A549 (cell line): Measurements from ENCODE around the gene AFF1.

Source experiments
- EP300 ChIP-seq, 2 experiments: fragments of >200 bp; sonication (Bioruptor Twin); formaldehyde crosslinking; IDR thresholded peaks; 2 replicates in 1 of 2; 3 replicates in 1 of 2; pipeline ENCODE4 v1.6.1; 2016 to 2017
- HDAC2 ChIP-seq: fragments of 200-600 bp; sonication (generic); IDR thresholded peaks from 2 replicates; pipeline ENCODE4 v1.6.1; 2016
- JUN ChIP-seq, 2 experiments: fragments of >200 bp; sonication (Bioruptor Twin); formaldehyde crosslinking; IDR thresholded peaks; 2 replicates in 1 of 2; 3 replicates in 1 of 2; pipeline ENCODE4 v1.6.1; 2016 to 2017
- MAZ ChIP-seq: fragments of 150-350 bp; IDR thresholded peaks from 2 replicates; pipeline ENCODE4 v1.6.1; 2014; ENCODE audit warnings: antibody characterized with exemption, low read depth, low read length, borderline replicate concordance
- MYC ChIP-seq: IDR thresholded peaks from 2 replicates; pipeline ENCODE4 v1.6.1; 2012; ENCODE audit warnings: mild to moderate bottlenecking, inconsistent platforms, low read length, improper control_type of control experiment, borderline replicate concordance
- POLR2A ChIP-seq: IDR thresholded peaks from 2 replicates; pipeline ENCODE4 v1.6.1; 2012; ENCODE audit warnings: mild to moderate bottlenecking, low read length
- SMC3 ChIP-seq: fragments of >200 bp; sonication (Bioruptor Twin); formaldehyde crosslinking; IDR thresholded peaks from 3 replicates; pipeline ENCODE4 v1.6.1; 2018; ENCODE audit warnings: inconsistent platforms
- ZNF302 ChIP-seq: fragments of 250-450 bp; sonication (Bioruptor Pico); IDR thresholded peaks from 2 replicates; pipeline ENCODE4 v1.9.0; 2021; ENCODE audit warnings: inconsistent platforms, mild to moderate bottlenecking, moderate library complexity
- TF ChIP-seq, protein P1 (sequence below): fragments of 450-650 bp; IDR thresholded peaks from 2 replicates; pipeline ENCODE4 v1.6.1; 2014; ENCODE audit warnings: antibody characterized with exemption
- TF ChIP-seq, protein P2 (sequence below): fragments of >200 bp; sonication (Bioruptor Twin); formaldehyde crosslinking; IDR thresholded peaks from 3 replicates; pipeline ENCODE4 v1.5.1; 2016
- TF ChIP-seq, protein P3 (sequence below): fragments of 150-350 bp; IDR thresholded peaks from 2 replicates; pipeline ENCODE4 v1.6.1; 2014; ENCODE audit warnings: low read depth, mild to moderate bottlenecking, low read length

DNA sequence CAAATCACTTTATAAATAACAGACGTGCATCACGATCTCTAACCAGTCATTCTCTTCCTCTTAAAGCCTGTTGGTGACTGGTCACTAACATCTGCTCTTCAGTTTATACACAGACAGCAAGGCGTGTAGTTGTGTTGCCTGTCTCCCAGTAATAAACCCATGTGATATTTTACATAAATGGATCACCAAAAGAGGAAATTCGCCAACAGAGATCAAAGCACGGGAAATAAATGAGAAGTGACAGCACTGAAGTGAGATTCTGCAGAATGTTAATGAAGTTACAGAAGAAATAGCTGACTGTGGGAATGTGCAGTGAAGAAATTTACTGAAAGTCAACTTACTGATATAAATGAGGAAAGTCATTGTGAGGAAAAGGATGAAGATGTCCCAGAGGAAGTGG, 47.0 kb downstream of the AFF1 start:
- TF ChIP-seq JUN (IDR thresholded peaks at IDR 0.05) (no peak), POLR2A (no peak), EP300 (IDR thresholded peaks at IDR 0.05) (no peak), MYC (no peak), SMC3 (no peak), MAZ (no peak), HDAC2 (no peak), ZNF302 (CRISPR knock-in tag) (no peak)
- TF ChIP-seq, protein P1, sequence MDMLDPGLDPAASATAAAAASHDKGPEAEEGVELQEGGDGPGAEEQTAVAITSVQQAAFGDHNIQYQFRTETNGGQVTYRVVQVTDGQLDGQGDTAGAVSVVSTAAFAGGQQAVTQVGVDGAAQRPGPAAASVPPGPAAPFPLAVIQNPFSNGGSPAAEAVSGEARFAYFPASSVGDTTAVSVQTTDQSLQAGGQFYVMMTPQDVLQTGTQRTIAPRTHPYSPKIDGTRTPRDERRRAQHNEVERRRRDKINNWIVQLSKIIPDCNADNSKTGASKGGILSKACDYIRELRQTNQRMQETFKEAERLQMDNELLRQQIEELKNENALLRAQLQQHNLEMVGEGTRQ: no peak
- TF ChIP-seq, protein P2, sequence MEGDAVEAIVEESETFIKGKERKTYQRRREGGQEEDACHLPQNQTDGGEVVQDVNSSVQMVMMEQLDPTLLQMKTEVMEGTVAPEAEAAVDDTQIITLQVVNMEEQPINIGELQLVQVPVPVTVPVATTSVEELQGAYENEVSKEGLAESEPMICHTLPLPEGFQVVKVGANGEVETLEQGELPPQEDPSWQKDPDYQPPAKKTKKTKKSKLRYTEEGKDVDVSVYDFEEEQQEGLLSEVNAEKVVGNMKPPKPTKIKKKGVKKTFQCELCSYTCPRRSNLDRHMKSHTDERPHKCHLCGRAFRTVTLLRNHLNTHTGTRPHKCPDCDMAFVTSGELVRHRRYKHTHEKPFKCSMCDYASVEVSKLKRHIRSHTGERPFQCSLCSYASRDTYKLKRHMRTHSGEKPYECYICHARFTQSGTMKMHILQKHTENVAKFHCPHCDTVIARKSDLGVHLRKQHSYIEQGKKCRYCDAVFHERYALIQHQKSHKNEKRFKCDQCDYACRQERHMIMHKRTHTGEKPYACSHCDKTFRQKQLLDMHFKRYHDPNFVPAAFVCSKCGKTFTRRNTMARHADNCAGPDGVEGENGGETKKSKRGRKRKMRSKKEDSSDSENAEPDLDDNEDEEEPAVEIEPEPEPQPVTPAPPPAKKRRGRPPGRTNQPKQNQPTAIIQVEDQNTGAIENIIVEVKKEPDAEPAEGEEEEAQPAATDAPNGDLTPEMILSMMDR: no peak
- TF ChIP-seq, protein P3, sequence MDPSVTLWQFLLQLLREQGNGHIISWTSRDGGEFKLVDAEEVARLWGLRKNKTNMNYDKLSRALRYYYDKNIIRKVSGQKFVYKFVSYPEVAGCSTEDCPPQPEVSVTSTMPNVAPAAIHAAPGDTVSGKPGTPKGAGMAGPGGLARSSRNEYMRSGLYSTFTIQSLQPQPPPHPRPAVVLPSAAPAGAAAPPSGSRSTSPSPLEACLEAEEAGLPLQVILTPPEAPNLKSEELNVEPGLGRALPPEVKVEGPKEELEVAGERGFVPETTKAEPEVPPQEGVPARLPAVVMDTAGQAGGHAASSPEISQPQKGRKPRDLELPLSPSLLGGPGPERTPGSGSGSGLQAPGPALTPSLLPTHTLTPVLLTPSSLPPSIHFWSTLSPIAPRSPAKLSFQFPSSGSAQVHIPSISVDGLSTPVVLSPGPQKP: no peak
